HG02840 (cell line): ENCODE results near the gene KDELR1.
A peak's percentile ranks its signal among the peaks of the same experiment; 100 is the strongest.
"Not testable (repeated sequence)": the region's sequence is repeated elsewhere in the genome, so short reads cannot be mapped to it uniquely, and the experiment has no call there.

Experiments
- ATAC-seq: cut with Tn5 transposase; IDR thresholded peaks from one replicate; pipeline ENCODE4 v1.9.1; 2021; ENCODE audit warnings: mild to moderate bottlenecking, moderate library complexity, moderate number of reproducible peaks; ENCODE audit not compliant: unreplicated experiment, low FRiP score

KDELR1 gene

DNA sequence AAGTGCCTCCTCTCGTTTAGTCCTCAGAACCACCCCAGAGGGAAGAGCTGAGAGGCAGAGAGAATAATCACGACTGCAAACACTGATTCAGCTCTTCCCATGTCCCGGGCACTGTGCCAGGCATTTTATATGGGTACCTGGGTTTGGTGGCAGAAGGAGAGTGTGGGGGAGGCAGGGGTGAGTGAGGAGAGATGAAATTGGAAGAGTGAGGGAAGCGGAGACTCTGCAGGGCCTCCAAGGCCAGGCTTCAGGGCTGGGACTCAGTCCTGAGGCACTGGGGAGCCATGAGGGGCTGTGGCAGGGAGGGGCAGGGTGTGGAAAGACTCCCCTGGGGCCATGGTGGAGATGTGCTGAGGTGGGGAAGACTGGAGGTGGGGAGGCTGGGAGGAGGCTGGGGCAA, 18.4 kb downstream of the KDELR1 start:
- no peak for ATAC-seq

DNA sequence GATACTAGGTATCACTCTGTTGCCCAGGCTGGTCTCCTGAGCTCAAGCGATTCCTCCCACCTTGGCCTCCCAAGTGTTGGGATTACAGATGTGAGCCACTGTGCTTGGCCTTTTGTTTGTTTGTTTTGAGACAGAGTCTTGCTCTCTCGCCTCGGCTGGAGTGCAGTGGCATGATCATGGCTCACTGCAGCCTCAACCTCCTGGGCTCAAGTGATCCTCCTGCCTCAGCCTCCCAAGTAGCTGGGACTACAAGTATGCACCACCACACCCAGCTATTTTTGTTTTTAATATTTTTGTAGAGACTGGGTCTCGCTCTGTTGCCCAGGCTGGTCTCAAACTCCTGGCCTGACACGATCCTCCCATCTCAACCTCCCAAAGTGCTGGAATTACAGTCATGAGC, 19.6 kb downstream of the KDELR1 start:
- ATAC-seq, result not testable (repeated sequence)

DNA sequence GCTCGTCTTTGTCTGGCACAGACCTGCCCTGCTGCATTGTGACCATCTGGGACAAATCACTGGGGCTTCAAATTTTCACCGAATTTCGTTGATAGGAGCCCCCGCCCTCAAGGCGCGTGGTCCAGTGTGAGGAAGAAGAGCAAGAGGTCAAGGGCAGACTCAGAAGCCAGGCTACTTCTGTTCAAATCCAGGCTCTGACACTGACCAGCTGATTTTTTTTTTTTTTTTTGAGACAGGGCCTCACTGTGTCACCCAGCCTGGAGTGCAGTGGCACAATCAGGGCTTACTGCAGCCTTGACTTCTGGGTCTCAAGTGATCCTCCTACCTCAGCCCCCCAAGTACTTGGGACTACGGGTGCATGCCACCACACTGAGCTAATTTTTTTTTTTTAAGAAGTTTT, 20.0 kb downstream of the KDELR1 start:
- no peak for ATAC-seq

DNA sequence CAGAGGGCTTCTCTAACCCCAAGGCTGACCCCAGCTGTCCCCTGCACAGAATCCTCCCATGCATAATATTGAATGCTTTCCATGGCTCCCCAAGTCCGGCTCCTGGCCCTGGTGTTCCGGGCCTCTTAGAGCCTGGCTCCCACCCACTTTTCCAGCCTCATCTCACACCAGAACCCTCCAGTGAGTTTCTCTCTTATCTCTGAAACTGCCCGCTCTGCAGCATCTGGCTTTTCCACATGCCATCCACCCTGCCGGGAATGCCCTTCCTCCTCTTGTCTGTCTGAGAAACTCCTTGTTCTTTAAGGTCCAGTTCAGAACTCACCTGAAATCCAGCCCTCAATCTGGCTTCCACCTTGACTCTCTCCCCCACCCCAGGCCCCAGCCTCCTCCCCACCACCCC, 20.4 kb downstream of the KDELR1 start:
- ATAC-seq, result no peak

DNA sequence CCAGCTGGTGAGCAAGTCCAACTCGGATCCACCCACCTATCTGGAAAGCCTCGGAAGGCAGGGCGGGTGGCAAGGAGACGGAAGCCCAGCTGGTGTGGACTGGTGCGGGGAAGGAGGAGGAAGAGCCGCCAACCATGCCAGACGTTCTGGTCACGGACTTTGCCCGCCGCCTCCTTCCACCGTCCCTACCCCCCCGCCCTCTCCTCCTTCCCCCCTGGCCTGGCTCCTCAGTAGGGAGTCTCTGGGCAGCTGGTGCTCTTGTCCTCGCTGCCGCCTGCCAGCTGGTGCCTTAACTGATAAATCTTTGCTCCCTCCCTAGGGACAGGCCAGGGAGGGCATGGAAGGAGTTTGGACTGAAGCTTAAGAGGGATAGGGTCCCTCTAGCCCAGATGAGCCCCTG, 22.4 kb downstream of the KDELR1 start:
- no peak for ATAC-seq

DNA sequence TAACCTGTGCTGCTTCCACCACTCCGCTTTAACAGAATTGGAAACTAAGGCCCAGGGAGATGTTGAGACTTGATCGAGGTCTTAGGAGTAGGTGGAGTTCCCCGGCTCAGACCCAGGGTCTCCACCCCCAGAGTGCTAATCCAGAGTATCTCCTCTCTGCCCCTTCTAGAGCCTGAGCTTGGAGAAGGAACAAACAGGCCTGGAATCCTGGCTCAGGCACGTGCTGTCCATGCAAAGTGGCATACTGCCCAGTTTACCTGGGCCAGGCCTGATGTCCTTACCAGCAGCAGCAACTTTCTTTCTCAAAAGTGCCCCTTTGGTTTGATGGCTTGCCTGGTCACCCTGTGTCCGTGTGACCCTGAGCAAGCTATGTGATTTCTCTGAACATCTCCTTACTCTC, 23.5 kb downstream of the KDELR1 start:
- no peak for ATAC-seq

DNA sequence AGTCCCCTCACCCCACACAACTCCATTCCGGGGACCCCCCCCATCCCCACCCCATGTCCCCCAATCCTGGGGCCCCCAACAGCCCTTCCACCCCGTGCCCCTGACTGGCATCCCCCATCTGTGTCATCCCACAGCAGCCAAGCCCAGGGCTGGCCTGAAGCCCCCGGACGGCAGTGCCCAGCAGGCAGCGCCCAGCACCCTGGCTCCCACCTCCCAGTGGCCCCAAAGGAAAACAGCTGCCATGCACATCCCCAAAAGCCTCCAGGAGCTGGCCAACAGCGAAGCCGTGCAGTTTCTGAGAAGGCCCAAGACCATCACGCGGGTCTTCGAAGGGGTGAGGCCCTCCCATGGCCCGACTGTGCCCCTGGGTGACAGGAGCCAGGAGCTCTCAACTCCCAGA, 25.7 kb downstream of the KDELR1 start:
- ATAC-seq, result no peak

DNA sequence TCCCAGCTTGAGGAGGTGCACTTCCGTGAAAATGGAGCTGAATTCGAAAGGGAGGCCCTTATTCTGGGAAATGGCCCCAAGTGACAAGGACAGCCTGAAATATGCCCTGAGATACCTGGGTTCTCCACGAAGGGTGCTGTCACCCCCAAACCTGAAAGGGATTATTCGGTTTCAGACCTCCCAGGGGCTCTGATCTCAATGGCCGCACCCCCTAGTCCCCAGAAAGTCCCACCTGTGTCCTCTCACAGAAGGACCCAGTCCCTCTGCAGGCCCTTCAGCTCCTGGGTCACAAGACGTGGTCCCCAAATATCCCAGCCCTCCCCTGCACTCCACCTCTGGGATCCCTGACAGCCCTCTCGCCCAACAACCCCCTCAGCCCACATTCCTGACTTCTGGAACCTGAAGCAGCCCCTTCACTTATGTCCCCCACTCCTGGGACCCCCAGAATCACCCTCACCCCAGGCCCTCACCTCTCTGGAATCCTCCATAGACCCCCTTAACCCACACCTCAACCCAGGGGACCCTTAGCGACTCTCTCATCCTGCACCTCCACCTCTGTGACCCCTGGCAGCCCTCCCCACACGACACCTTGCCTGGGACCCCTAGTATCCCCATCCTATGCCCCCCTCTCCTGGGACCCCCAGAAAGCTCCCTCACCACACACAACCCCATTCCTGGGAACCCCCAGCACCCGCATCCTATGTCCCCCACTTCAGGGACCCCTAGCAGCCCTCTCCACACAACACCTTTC, 26.6 kb downstream of the KDELR1 start:
- ATAC-seq, result no peak

DNA sequence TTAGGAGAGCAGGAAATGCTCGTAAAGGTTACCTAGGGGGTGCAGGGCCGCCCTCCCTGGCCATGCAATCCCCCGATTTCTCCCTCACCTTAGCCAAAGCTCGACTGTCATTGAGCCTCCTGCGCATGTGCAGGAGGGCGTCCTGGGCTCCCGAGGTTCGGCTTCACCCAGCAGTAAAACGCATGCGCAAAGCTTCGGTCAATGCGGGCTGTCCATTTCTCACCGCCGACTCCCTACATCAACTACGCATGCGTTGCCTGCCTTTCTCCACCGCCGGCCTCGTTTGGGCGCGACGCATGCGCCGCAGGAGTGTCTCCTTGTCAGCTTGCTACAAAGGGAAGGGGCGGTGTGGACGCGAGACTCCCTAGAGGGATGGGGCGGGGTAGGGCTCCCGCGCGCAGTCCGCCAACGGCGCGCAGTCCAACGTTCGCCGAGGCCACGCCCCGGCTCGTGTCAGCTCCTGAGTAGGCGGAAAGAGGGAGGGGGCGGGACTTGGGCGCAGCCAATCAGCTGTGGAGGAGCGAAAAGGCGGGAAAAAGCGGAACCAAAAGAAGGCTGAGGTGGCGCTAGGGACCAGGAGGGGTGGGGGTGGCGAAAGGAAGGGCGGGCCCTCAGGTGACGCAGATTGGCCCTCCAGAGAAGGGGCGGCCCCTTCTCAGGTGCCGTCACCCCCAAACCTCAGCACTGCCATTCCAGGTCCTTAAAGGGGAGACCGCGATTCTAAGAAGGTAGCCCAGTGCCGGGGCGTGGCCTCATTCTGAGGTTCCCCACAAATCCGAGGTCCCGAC, 27.3 kb downstream of the KDELR1 start, which contains the start of the genes SYNGR4 and TMEM143:
Gene SYNGR4 (plus strand): TSS at position 558 of the 788 bp plus-strand sequence. CDS start 1,476 bp downstream, outside the sequence.
Gene TMEM143 (minus strand): TSS at position 131 of the 788 bp plus-strand sequence. CDS start 20 bp downstream, at position 111.
- ATAC-seq, result peak; percentile 84

DNA sequence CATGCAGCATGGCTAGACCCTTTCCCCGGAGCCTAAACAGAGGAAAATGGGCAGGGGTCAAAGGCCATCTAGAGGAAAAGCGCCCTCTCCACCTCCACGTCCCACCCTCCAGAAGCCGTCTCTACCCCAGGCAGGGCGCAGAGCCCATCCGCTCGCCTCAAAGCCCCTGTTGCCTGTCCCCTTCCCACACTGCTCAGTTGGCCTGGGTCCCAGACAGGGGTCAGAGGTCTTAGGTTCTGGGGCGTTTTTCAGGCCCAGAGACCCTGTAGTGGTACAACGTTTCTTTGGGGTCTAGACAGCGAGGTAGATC, 27.9 kb downstream of the KDELR1 start:
- ATAC-seq, result peak; percentile 20

DNA sequence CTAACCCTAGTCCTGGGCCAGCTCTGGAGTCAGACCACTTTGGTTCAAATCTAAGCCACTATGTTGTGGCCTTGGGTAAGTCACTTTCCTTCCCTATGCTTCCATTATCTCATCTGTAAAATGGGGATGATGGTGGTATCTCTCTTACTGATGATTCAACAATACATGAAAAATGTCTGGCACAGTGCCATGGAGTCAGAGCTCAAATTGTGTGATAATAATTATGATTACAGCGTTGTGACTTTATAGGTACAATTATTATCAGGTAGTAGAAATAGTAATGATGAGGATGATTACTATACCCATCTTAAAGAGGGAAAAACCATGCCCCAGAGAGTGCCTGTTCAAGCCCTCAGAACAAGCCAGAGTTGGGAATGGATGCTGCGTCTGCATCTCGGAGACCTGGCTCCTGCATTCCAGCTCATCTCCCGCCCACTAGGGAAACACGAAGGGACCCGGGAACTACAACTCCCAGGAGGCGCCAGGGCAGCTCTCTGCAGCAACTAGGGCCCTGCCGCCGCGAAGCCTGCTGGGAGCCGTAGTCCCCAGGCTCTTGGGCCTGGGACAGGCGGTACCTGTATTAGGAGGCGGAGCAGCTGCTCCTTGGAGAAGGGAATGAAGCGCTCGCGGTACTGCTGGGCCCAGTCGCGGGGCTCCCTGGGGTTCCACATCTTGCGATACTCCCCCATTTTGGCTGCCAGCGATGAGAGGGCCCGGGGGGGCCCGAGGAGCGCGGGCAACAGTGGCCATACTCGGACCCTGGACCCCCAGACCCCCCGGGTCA, 28.4 kb downstream of the KDELR1 start:
- peak; percentile 39 for ATAC-seq

DNA sequence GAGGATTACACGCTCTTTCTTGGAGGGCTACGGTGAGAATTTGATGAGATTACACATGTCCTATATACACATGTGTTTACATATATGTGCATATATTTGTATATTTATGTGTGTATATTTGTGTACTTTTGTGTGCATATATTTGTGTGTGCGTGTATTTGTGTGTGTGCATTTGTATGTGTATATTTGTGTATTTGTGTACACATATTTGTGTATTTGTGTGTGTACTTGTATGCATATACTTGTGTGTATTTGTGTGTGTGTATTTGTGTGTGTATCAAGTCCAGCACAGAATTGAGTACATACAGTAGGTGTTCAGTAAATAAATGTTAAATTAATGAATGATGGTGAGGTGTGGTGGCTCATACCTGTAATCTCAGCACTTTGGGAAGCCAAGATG, 29.4 kb downstream of the KDELR1 start:
- no peak for ATAC-seq

DNA sequence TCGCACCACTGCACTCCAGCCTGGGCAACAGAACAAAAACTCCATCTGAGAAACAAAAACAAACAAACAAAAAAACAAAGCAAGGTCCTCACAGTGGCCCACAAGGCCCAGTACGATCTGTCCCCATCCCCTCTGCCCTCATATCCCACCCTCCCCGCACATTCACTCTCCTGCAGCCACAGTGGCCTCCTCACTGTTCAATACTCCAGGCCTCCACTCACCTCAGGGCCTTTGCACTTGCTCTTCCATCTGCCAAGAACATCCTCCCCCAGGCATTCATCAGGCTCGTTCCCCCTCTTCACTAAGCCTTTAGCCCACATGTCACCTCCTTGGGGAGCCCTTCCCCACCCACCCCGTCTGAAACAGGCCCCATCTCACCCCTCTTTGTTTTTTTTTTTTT, 32.2 kb downstream of the KDELR1 start:
- ATAC-seq, result no peak

DNA sequence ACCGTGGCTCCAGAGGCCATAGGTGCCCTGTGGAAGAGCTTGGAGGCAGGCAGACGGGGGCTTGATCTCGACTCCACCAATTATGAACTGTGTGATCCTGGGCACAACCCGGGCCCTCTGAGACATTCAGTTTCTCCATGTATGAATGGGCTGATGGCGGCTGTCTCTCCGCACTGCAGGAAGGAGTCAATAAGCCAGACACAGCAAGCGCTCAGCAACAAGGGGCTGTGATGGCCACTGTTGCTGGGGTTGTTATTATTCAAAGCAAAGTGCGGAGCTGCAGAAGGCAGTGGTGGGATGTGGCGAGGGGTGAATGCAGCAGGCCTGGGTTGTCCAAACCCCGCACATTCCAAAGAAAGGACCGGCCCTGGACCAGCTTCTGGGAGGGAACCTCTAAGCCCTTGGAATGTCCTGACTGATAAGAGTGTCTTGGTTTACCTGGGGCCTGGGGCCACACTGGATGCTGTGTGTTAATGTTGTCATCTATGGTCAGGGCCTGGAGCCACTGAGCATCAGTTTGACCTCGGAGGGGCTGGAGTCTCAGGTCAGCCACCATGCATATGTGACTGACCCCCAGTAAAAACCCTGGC, 35.9 kb downstream of the KDELR1 start:
- no peak for ATAC-seq

DNA sequence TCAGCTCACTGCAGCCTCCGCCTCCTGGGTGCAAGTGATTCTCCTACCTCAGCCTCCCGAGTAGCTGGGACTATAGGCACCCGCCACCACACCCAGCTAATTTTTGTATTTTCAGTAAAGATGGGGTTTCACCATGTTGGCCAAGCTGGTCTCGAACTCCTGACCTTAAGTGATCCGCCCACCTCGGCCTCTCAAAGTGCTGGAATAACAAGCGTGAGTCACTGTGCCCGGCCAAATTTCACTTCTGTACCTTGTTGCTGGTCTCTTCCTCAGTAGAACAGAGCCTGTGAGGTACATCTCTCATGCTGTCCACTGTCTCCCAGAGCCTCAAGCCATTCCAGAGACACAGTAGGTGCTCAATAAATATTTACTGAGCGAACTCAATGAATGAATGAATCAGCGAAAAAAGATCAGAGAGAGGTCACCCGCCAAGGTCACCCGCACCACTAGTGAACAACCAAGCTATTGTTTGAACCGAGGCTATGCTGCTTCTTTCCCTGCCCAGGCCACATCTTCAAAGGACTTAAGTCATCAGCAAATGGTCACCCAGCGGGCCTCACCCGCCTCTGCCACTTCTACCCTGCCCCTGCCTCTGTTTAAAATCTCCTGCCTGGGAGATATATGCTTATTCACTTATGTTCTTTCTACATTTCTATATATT, 36.9 kb downstream of the KDELR1 start:
- no peak for ATAC-seq

DNA sequence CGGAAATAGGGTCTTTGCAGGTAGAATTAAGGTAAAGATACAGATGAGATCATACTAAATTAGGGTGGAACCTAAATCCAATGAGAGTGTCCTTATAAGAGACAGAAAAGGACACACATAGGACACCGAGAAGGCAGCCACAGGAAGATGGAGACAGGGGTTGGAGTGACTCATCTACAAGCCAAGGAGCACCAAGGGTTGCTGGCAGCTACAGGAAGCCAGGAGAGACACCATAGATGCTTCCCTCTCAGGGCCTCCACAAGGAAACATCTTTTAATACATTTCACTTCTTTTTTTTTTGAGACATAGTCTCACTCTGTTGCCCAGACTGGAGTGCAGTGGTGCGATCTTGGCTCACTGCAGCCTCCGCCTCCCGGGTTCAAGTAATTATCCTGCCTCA, 37.7 kb downstream of the KDELR1 start:
- no peak for ATAC-seq

DNA sequence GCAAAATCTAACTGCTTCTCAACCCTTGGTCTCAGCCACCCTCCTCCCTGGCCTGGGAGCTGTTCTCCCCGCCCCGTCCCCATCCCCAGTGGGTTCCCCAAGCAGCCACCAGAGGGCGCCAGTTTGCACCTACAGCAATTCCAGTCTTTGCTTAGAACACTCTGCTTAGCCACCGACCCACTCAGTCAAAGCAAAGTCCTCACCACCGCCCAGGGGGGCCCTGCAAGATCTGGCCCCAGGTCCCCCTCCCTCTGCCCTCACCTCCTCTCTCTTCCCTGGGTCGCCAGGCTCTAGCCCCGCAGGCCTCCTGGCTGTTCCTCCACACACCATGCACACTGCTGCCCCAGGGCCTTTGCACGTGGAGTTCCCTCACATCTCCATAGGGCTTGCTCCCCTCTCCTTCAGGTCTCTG, 40.0 kb downstream of the KDELR1 start:
- ATAC-seq, result no peak

DNA sequence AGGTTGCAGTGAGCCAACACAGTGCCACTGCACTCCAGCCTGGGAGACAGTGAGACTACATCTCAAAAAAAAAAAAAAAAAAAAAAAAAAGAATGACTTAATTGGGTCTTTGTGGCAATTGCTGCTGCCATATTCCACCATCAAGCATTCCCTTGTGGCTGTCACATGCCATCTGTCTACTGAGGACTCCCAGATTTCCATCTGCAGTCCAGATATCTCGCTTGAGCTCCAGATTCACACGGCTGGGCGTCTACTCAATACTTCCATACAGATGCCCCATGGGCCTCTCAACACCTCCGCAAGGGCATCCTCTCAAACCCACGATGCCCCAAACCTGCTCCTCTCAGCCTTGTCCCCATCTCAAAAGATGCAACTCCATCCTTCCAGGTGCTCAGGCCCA, 40.5 kb downstream of the KDELR1 start:
- no peak for ATAC-seq

DNA sequence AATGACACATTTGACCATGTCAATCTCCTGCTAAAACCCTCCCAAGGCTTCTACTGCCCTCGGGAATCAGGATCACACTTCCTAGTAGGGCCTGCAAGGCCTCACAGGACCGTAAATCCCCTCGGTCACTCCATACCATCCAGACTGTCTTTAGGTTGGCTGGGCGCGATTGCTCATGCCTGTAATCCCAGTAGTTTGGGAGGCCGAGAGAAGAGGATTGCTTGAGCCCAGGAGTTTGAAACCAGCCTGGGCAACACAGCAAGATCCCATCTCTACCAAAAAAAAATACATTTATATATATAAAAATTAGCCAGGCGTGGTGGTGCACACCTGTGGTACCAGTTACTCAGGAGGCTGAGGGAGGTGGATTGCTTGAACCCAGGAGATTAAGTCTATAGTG, 42.6 kb downstream of the KDELR1 start:
- no peak for ATAC-seq

DNA sequence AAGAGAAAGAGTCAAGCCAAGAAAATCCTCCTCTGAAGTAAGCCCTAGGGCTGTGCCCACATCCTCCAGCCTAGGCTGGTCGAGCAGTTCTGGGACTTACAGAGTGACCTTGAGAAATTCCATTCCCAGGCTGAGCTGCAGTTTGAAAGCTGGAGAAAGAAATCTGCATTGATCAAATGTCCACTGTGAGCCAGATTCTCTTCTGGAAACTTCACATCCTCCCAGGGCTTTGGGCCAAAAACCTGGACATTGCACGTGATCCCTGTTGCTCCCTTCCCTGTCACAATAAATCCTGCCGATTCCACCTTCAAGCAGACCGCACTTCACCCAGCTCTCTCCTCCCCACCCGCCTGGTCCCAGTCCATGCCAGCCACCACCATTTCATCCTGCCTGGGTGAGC, 43.3 kb downstream of the KDELR1 start:
- no peak for ATAC-seq
